Measurements from ENCODE around the gene PALLD. TPM values are rescaled to one million over a fixed set of nuclear protein-coding genes. Genes with fewer than 3 reads are reported as not detected.
A peak's percentile ranks its signal among the peaks of the same experiment; 100 is the strongest.

Gene PALLD
- polyA plus RNA-seq, 1 donor (not counting 4 experiments of a cell fraction or from before 2014, with no cell fraction given): 136 TPM

- Histone ChIP-seq H3K27me3 (ENCODE audit: control insufficient read depth, extremely low read depth, insufficient read depth, low read length) (no peaks in the 10 kb centered on the region), H3K4me2 (ENCODE audit: control insufficient read depth, extremely low read depth, insufficient read depth, low read depth, low read length) (no peak overlapping the region), H3K4me3 (ENCODE audit: control insufficient read depth in 2 of 3, extremely low read depth in 1 of 3, insufficient read depth in 2 of 3, low read depth in 1 of 3, low read length in 3 of 3) (no peak overlapping the region), H3K9me1 (ENCODE audit: control insufficient read depth, extremely low read depth, insufficient read depth, low read length) (no peaks in the 10 kb centered on the region), H2AFZ (ENCODE audit: control insufficient read depth, low read length) (no peak overlapping the region), H3K4me1 (ENCODE audit: control insufficient read depth, extremely low read depth, insufficient read depth, low read length) (no peaks in the 10 kb centered on the region), H3K36me3 (ENCODE audit: control insufficient read depth in 2 of 2, extremely low read depth in 1 of 2, insufficient read depth in 2 of 2, low read length in 2 of 2) (no peaks in the 10 kb centered on the region), H4K20me1 (ENCODE audit: control insufficient read depth, extremely low read depth, insufficient read depth, low read length) (no peaks in the 10 kb centered on the region), H3K27ac (ENCODE audit: control insufficient read depth, insufficient read depth, low read length) (no peak overlapping the region), H3K79me2 (ENCODE audit: control insufficient read depth, insufficient read depth, low read length) (no peaks in the 10 kb centered on the region), H3K9me3 (ENCODE audit: control insufficient read depth, low read depth, low read length) (no peaks in the 10 kb centered on the region), H3K9ac (ENCODE audit: control insufficient read depth, extremely low read depth, insufficient read depth, low read length) (no peak overlapping the region)
- TF ChIP-seq EZH2 (IDR thresholded peaks at IDR 0.05; ENCODE audit: low read length) (no peak), CTCF (optimal IDR thresholded peaks at IDR 0.05 in 1 of 3, IDR thresholded peaks at IDR 0.05 in 1 of 3, conservative IDR thresholded peaks at IDR 0.05 in 1 of 3; ENCODE audit: extremely low read depth in 1 of 3, insufficient read depth in 2 of 3, low read length in 3 of 3) (no peak)
- DNase-seq (ENCODE audit: low read depth, low spot score) (no peak), FAIRE-seq (no peak)
- dilution Hi-C loops (cut with MboI; ENCODE audit: extremely low pct_ligation_motif_present, low sequenced_read_pairs): no loop called here
Measured at GRCh38 chr4:168647646-168648375, 151.0 kb downstream of the PALLD start.

DNA sequence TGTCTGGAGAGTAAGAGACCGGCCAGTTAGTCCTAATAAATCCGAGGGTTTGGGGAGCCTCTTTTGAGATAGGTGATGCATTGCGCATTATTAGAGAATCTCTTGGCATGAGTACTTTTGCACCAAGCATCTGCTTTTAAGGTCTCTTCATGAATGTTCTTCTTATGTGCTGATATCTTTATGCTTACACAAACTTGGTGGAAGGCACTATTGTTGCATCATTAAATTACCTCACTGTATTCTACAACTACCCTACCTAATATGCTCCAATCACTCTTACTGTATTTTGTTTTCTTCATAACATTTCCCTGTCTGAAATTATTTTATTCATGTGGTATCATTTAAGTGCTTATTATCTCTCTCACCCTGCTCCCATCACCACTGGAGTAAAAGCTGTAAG lies 151.6 kb downstream of the PALLD start:
- DNase-seq (ENCODE audit: low read depth, low spot score): no peak
- H3K9me3 ChIP-seq (ENCODE audit: control insufficient read depth, low read depth, low read length): no peaks in the 10 kb centered on the region
- dilution Hi-C loops (cut with MboI; ENCODE audit: extremely low pct_ligation_motif_present, low sequenced_read_pairs): no loop called here
- no peak for FAIRE-seq
- no peak for TF ChIP-seq EZH2 (IDR thresholded peaks at IDR 0.05; ENCODE audit: low read length)
- H3K9ac ChIP-seq (ENCODE audit: control insufficient read depth, extremely low read depth, insufficient read depth, low read length): no peak overlapping the region
- H3K9me1 ChIP-seq (ENCODE audit: control insufficient read depth, extremely low read depth, insufficient read depth, low read length): no peaks in the 10 kb centered on the region
- H3K4me2 ChIP-seq (ENCODE audit: control insufficient read depth, extremely low read depth, insufficient read depth, low read depth, low read length): no peak overlapping the region
- no peaks in the 10 kb centered on the region for H3K27me3 ChIP-seq (ENCODE audit: control insufficient read depth, extremely low read depth, insufficient read depth, low read length)
- no peak overlapping the region for H3K27ac ChIP-seq (ENCODE audit: control insufficient read depth, insufficient read depth, low read length)
- no peaks in the 10 kb centered on the region for H3K79me2 ChIP-seq (ENCODE audit: control insufficient read depth, insufficient read depth, low read length)
- no peak overlapping the region for H3K4me3 ChIP-seq (ENCODE audit: control insufficient read depth in 2 of 3, extremely low read depth in 1 of 3, insufficient read depth in 2 of 3, low read depth in 1 of 3, low read length in 3 of 3)
- no peak overlapping the region for H2AFZ ChIP-seq (ENCODE audit: control insufficient read depth, low read length)
- no peaks in the 10 kb centered on the region for H3K4me1 ChIP-seq (ENCODE audit: control insufficient read depth, extremely low read depth, insufficient read depth, low read length)
- no peaks in the 10 kb centered on the region for H3K36me3 ChIP-seq (ENCODE audit: control insufficient read depth in 2 of 2, extremely low read depth in 1 of 2, insufficient read depth in 2 of 2, low read length in 2 of 2)
- no peaks in the 10 kb centered on the region for H4K20me1 ChIP-seq (ENCODE audit: control insufficient read depth, extremely low read depth, insufficient read depth, low read length)

- no peaks in the 10 kb centered on the region for H3K79me2 ChIP-seq (ENCODE audit: control insufficient read depth, insufficient read depth, low read length)
- H4K20me1 ChIP-seq (ENCODE audit: control insufficient read depth, extremely low read depth, insufficient read depth, low read length): no peaks in the 10 kb centered on the region
- peaks cover 2% of the 10 kb centered on the region for H3K4me1 ChIP-seq (ENCODE audit: control insufficient read depth, extremely low read depth, insufficient read depth, low read length)
- no peak for DNase-seq (ENCODE audit: low read depth, low spot score)
- H3K27ac ChIP-seq (ENCODE audit: control insufficient read depth, insufficient read depth, low read length): no peak overlapping the region
- H2AFZ ChIP-seq (ENCODE audit: control insufficient read depth, low read length): no peak overlapping the region
- H3K4me2 ChIP-seq (ENCODE audit: control insufficient read depth, extremely low read depth, insufficient read depth, low read depth, low read length): no peak overlapping the region
- no peaks in the 10 kb centered on the region for H3K36me3 ChIP-seq (ENCODE audit: control insufficient read depth in 2 of 2, extremely low read depth in 1 of 2, insufficient read depth in 2 of 2, low read length in 2 of 2)
- H3K9me1 ChIP-seq (ENCODE audit: control insufficient read depth, extremely low read depth, insufficient read depth, low read length): no peaks in the 10 kb centered on the region
- H3K9me3 ChIP-seq (ENCODE audit: control insufficient read depth, low read depth, low read length): no peaks in the 10 kb centered on the region
- dilution Hi-C loops (cut with MboI; ENCODE audit: extremely low pct_ligation_motif_present, low sequenced_read_pairs): no loop called here
- H3K4me3 ChIP-seq (ENCODE audit: control insufficient read depth in 2 of 3, extremely low read depth in 1 of 3, insufficient read depth in 2 of 3, low read depth in 1 of 3, low read length in 3 of 3): no peak overlapping the region
- FAIRE-seq: peak; percentile 68
- no peak overlapping the region for H3K9ac ChIP-seq (ENCODE audit: control insufficient read depth, extremely low read depth, insufficient read depth, low read length)
- TF ChIP-seq EZH2 (IDR thresholded peaks at IDR 0.05; ENCODE audit: low read length): no peak
- TF ChIP-seq CTCF (optimal IDR thresholded peaks at IDR 0.05 in 1 of 3, IDR thresholded peaks at IDR 0.05 in 1 of 3, conservative IDR thresholded peaks at IDR 0.05 in 1 of 3; ENCODE audit: extremely low read depth in 1 of 3, insufficient read depth in 2 of 3, low read length in 3 of 3): no peak
- H3K27me3 ChIP-seq (ENCODE audit: control insufficient read depth, extremely low read depth, insufficient read depth, low read length): no peaks in the 10 kb centered on the region
Measured at GRCh38 chr4:168648929-168649328, 152.1 kb downstream of the PALLD start.

Data from keratinocyte (primary cell).